ENCODE measurements around the gene RASGRP3.

DNA sequence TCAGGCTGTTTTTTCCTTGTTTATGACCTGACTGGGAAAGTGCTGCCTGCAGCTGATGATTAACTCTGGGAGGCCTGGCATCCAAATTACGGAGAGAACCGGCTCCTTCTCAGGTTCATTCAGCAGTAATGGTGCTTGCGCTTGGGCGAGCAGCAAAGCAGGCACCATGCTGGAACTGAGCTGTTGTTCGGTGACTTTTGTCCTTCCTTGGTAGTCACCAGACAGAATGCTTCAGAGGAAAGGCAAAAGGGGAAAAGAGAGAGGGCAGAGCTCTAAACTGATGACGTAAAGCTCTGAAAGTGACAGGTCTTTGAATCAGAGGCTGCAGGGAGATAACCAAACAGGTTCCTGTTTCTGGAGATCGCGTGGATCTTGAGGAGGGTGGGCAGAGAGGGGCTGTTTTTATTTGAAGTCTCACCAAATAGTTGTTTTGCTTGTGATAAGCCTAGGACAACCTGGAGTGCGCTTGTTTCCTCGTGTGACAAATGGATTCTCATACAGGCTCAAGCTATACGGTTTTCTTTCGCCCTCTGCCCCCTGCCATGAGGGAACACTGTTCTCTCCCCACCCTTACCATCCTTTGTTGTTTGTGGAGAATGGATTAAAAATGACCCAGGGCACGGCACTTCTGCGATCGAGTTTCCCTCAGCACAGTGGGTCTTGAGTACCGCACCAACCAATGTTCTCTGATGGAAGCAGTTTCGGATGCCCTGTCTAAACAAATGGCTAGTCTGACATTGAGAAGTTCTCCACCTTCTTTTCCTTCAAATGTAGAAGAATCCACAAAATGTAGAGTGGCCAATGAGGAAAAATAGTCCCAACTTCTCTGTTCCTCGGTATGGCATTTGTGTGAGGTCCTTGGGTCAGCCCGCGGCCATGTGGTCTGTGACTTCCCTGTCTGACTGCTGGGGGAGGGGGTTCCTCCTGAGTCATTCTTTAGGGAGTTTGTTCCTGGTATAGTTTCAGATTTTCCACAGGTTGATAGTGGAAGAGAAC, 1.3 kb downstream of the RASGRP3 start:
- TF ChIP-seq, protein P1, sequence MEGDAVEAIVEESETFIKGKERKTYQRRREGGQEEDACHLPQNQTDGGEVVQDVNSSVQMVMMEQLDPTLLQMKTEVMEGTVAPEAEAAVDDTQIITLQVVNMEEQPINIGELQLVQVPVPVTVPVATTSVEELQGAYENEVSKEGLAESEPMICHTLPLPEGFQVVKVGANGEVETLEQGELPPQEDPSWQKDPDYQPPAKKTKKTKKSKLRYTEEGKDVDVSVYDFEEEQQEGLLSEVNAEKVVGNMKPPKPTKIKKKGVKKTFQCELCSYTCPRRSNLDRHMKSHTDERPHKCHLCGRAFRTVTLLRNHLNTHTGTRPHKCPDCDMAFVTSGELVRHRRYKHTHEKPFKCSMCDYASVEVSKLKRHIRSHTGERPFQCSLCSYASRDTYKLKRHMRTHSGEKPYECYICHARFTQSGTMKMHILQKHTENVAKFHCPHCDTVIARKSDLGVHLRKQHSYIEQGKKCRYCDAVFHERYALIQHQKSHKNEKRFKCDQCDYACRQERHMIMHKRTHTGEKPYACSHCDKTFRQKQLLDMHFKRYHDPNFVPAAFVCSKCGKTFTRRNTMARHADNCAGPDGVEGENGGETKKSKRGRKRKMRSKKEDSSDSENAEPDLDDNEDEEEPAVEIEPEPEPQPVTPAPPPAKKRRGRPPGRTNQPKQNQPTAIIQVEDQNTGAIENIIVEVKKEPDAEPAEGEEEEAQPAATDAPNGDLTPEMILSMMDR (IDR thresholded peaks at IDR 0.05), result no peak
- no peak for TF ChIP-seq POLR2A (IDR thresholded peaks at IDR 0.05; ENCODE audit: low read depth)
- no peak for TF ChIP-seq EP300 (IDR thresholded peaks at IDR 0.05)
- peak in 1 of 2 donors; percentile 15 for TF ChIP-seq POLR2AphosphoS5 (IDR thresholded peaks at IDR 0.05)
